GM12878 (cell line): ENCODE data around the gene PYGB. TPM values are rescaled to one million over a fixed set of nuclear protein-coding genes. Genes with fewer than 3 reads are reported as not detected.

Experiments used
- ATAC-seq: fragments of 200-7000 bp; cut with Tn5 transposase; 3 replicates; pipeline ENCODE4 v1.9.1; 2020; ENCODE audit warnings: mild to moderate bottlenecking, moderate library complexity
- BruUV-seq: library from RNA; stranded (reverse); fragments of 400-500 nt; replicated peaks from 2 replicates; lab custom pipeline; 2021; lab: Mats Ljungman, UMichigan
- CTCF ChIA-PET: fragments of 300-600 bp; sonication (Branson Sonifier 250); formaldehyde crosslinking; extraction: SDS; loops from one replicate; lab custom pipeline; 2021; ENCODE audit warnings: inconsistent platforms; lab: Yijun Ruan, JAX
- POLR2A ChIA-PET: fragments of 350-600 bp; formaldehyde crosslinking; extraction: SDS; loops from one replicate; lab custom pipeline; 2021; ENCODE audit warnings: inconsistent platforms; lab: Charles Lee
- RAD21 ChIA-PET: fragments of 300-600 bp; sonication (Branson Sonifier 250); formaldehyde crosslinking; loops from one replicate; lab custom pipeline; 2023; ENCODE audit warnings: antibody characterized with exemption; ENCODE audit not compliant: unreplicated experiment; lab: Charles Lee
- SMC1A ChIA-PET: fragments of 300-600 bp; sonication (Branson Sonifier 250); formaldehyde crosslinking; loops from one replicate; lab custom pipeline; 2023; ENCODE audit not compliant: unreplicated experiment, uncharacterized antibody; lab: Charles Lee
- DNase-seq: peaks from one replicate; pipeline ENCODE4 v3.0.0-alpha.2; 2011; ENCODE audit warnings: low read depth, low spot score
- FAIRE-seq: peaks from 3 replicates; lab custom pipeline; 2011; peaks lifted over from hg19 to GRCh38; lab: Jason Lieb, UNC
- H2AFZ ChIP-seq: 2 replicates; pipeline ENCODE4 v1.6.0; 2011; ENCODE audit warnings: low read depth, low read length, control low read depth; ENCODE audit not compliant: control insufficient read depth
- H3K27ac ChIP-seq: 2 replicates; pipeline ENCODE4 v1.5.1; 2011; ENCODE audit warnings: control low read depth; ENCODE audit not compliant: control insufficient read depth, insufficient read depth
- H3K27me3 ChIP-seq, 2 experiments: replicated peaks in 1 of 2; 2 replicates each; pipeline versions ENCODE4 v1.6.0 to v1.6.1; 2011; ENCODE audit warnings: low read length in 1 of 2; ENCODE audit not compliant: control insufficient read depth in 2 of 2, insufficient read depth in 2 of 2
- H3K36me3 ChIP-seq, 2 experiments: 2 replicates each; pipeline ENCODE4 v1.5.1; 2011; ENCODE audit warnings: low read length in 1 of 2; ENCODE audit not compliant: control insufficient read depth in 2 of 2, insufficient read depth in 2 of 2
- H3K4me1 ChIP-seq: 2 replicates; pipeline ENCODE4 v1.6.1; 2011; ENCODE audit warnings: mild to moderate bottlenecking, low read length, moderate library complexity, mixed read lengths; ENCODE audit not compliant: control insufficient read depth, insufficient read depth
- H3K4me2 ChIP-seq: 2 replicates; pipeline ENCODE4 v1.6.0; 2011; ENCODE audit warnings: control low read depth; ENCODE audit not compliant: control insufficient read depth, insufficient read depth
- H3K4me3 ChIP-seq: fragments of 200-600 bp; sonication (generic); 2 replicates; pipeline ENCODE4 v1.5.1; 2016
- H3K79me2 ChIP-seq: 2 replicates; pipeline ENCODE4 v1.6.0; 2011; ENCODE audit warnings: low read length; ENCODE audit not compliant: control insufficient read depth, insufficient read depth
- H3K9ac ChIP-seq: 2 replicates; pipeline ENCODE4 v1.8.0; 2011; ENCODE audit warnings: low read length, control low read depth, mixed read lengths; ENCODE audit not compliant: control insufficient read depth, insufficient read depth
- H3K9me3 ChIP-seq: replicated peaks from 3 replicates; pipeline ENCODE4 v1.5.1; 2011; ENCODE audit warnings: mild to moderate bottlenecking, low read length; ENCODE audit not compliant: control insufficient read depth, insufficient read depth
- H4K20me1 ChIP-seq: 2 replicates; pipeline ENCODE4 v1.6.0; 2011; ENCODE audit not compliant: control insufficient read depth, insufficient read depth
- BRCA1 ChIP-seq: IDR thresholded peaks from 2 replicates; pipeline ENCODE4 v1.6.1; 2011; ENCODE audit warnings: low read depth, low read length, improper control_type of control experiment
- EP300 ChIP-seq, 2 experiments: fragments of 150-350 bp in 1 of 2; IDR thresholded peaks; 2 replicates each; pipeline ENCODE4 v1.6.1; 2011 to 2012; ENCODE audit warnings: low read depth in 2 of 2, low read length in 2 of 2, borderline replicate concordance in 1 of 2, improper control_type of control experiment in 1 of 2, inconsistent platforms in 1 of 2; ENCODE audit not compliant: control insufficient read depth in 1 of 2
- HCFC1 ChIP-seq: fragments of 150-350 bp; IDR thresholded peaks from 2 replicates; pipeline ENCODE4 v1.6.1; 2014; ENCODE audit warnings: low read length
- HDAC2 ChIP-seq: fragments of 200-600 bp; sonication (generic); IDR thresholded peaks from 2 replicates; pipeline ENCODE4 v1.6.1; 2017
- PML ChIP-seq: IDR thresholded peaks from 2 replicates; pipeline ENCODE4 v1.6.1; 2012; ENCODE audit warnings: low read length, inconsistent platforms
- POLR2A ChIP-seq: IDR thresholded peaks from 2 replicates; pipeline ENCODE4 v1.6.1; 2011; ENCODE audit warnings: low read depth, mild to moderate bottlenecking, low read length
- SREBF1 ChIP-seq: IDR thresholded peaks from 2 replicates; pipeline ENCODE4 v1.6.1; 2012; ENCODE audit warnings: mild to moderate bottlenecking, low read length
- SUZ12 ChIP-seq: fragments of 200-600 bp; sonication (generic); IDR thresholded peaks from one replicate; pipeline ENCODE4 v1.6.1; 2018; ENCODE audit warnings: antibody characterized with exemption, mild to moderate bottlenecking; ENCODE audit not compliant: unreplicated experiment
- TCF7 ChIP-seq: IDR thresholded peaks from 2 replicates; pipeline ENCODE4 v1.6.1; 2014; ENCODE audit warnings: antibody characterized with exemption, borderline replicate concordance
- WRNIP1 ChIP-seq: IDR thresholded peaks from 2 replicates; pipeline ENCODE4 v1.6.1; 2011; ENCODE audit warnings: low read depth, low read length, improper control_type of control experiment, borderline replicate concordance
- WGBS: methylation state at CpG from one replicate; pipeline ENCODE4 v1.1.6; 2016; ENCODE audit warnings: low lambda C conversion rate; ENCODE audit not compliant: insufficient replicate concordance, insufficient coverage; ENCODE audit errors: missing lambda C conversion rate; 5-methylcytosine and 5-hydroxymethylcytosine counted together
- in situ Hi-C: fragments of 300-500 bp; cut with MboI; formaldehyde crosslinking; loops from 9 replicates; pipeline ENCODE4 v1.14.3; 2018; ENCODE audit warnings: mixed read lengths
- intact Hi-C: fragments of 100-400 bp; cut with micrococcal nuclease; formaldehyde crosslinking; loops from one replicate; pipeline ENCODE4 v1.14.2; 2022; ENCODE audit not compliant: unreplicated experiment
- polyA plus RNA-seq, 11 experiments: library from polyadenylated mRNA; depleted of rRNA in 4 of 11; unstranded in 6 of 11; stranded (reverse) in 5 of 11; fragments of >200 nt; fragmentation: Nextera tagmentation in 4 of 11; fragmentation: Illumina TruSeq in 1 of 11; extraction: Ambion mirVana in 4 of 11; extraction: Trizol in 1 of 11; gene quantifications; 1 replicate in 1 of 11; 2 replicates in 10 of 11; pipeline versions ENCODE4 v1.2.1 to v1.2.3, GENCODE V29; 2011 to 2016; ENCODE audit warnings: inconsistent platforms in 2 of 11, missing spikeins in 2 of 11, low read depth in 1 of 11
- total RNA-seq, 4 experiments: library from RNA; depleted of rRNA in 3 of 4; stranded (reverse); fragments of >200 nt in 3 of 4; fragmentation: Illumina TruSeq in 1 of 4; extraction: Trizol in 1 of 4; gene quantifications; 2 replicates each; pipeline versions ENCODE4 v1.2.1 to v1.2.3, GENCODE V29; 2013 to 2021
- TF ChIP-seq, protein P1 (sequence below): fragments of 450-650 bp; IDR thresholded peaks from 2 replicates; pipeline ENCODE4 v1.6.1; 2014; ENCODE audit warnings: mild to moderate bottlenecking
- TF ChIP-seq, protein P2 (sequence below): fragments of 450-650 bp; formaldehyde crosslinking; IDR thresholded peaks from 2 replicates; pipeline ENCODE4 v1.4.0; 2020; ENCODE audit warnings: mild to moderate bottlenecking, moderate library complexity

The PYGB gene
- total and polyA plus RNA-seq, 10 of the 15 experiments (the other 5 are each of a cell fraction or from before 2014, with no cell fraction given): 0.34 to 33.5 (median 21.8) TPM

GRCh38 chr20:25222461-25223178 is 25.3 kb upstream of the PYGB start:
- ChIA-PET POLR2A (no interaction called here), RAD21 (interaction anchor here (0.6 kb wide), 1 partner anchor 8 kb away, joined by 4 read pairs; no protein-coding TSS in a partner anchor), CTCF (interaction anchor here (1.4 kb wide), 1 partner anchor 177 kb away, joined by 8 read pairs; no protein-coding TSS in a partner anchor), SMC1A (no interaction called here)
- FAIRE-seq (no peak), DNase-seq (no peak), ATAC-seq (no peak)
- no TSS peak for BruUV-seq
- Histone ChIP-seq H2AFZ (no peak overlapping the region), H3K4me2 (no peak overlapping the region), H3K36me3 (peaks cover 0 to 3% of the 10 kb centered on the region in 2 experiments; a peak in 3 of 4 replicates), H3K27me3 (no peaks in the 10 kb centered on the region), H4K20me1 (no peaks in the 10 kb centered on the region), H3K27ac (no peak overlapping the region), H3K4me1 (no peaks in the 10 kb centered on the region), H3K9ac (no peak overlapping the region), H3K9me3 (no peaks in the 10 kb centered on the region), H3K4me3 (no peak overlapping the region), H3K79me2 (no peaks in the 10 kb centered on the region)
- 94% methylated on average over 16 of the region's 21 CpGs for WGBS
- intact Hi-C loops (no loop called here), in situ Hi-C loops (no loop called here)
- peak; percentile 7; the same call in 1 of the 2 replicates for TF ChIP-seq POLR2A
- TF ChIP-seq, protein P1, sequence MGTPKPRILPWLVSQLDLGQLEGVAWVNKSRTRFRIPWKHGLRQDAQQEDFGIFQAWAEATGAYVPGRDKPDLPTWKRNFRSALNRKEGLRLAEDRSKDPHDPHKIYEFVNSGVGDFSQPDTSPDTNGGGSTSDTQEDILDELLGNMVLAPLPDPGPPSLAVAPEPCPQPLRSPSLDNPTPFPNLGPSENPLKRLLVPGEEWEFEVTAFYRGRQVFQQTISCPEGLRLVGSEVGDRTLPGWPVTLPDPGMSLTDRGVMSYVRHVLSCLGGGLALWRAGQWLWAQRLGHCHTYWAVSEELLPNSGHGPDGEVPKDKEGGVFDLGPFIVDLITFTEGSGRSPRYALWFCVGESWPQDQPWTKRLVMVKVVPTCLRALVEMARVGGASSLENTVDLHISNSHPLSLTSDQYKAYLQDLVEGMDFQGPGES: no peak

GRCh38 chr20:25223179-25223661 is 24.7 kb upstream of the PYGB start:
- CTCF ChIA-PET: interaction anchor here (1.4 kb wide), 1 partner anchor 176 kb away, joined by 8 read pairs; no protein-coding TSS in a partner anchor
- FAIRE-seq (no peak), DNase-seq (no peak), ATAC-seq (peak; percentile 42; the same call in 1 of the 3 replicates)
- Histone ChIP-seq H3K27me3 (no peaks in the 10 kb centered on the region), H3K79me2 (no peaks in the 10 kb centered on the region), H2AFZ (no peak overlapping the region), H3K27ac (no peak overlapping the region), H3K9me3 (no peaks in the 10 kb centered on the region), H4K20me1 (no peaks in the 10 kb centered on the region), H3K4me3 (no peak overlapping the region), H3K4me2 (no peak overlapping the region), H3K4me1 (no peaks in the 10 kb centered on the region), H3K36me3 (peaks cover 0 to 2% of the 10 kb centered on the region in 2 experiments; a peak in 3 of 4 replicates), H3K9ac (no peak overlapping the region)
- intact Hi-C loops: no loop called here
- WGBS: 76% methylated on average over 8 of the region's 8 CpGs
- RAD21 ChIA-PET: interaction anchor here (0.6 to 0.7 kb wide), 2 partner anchors 8 to 101 kb away, joined by 3 to 4 read pairs; no protein-coding TSS in a partner anchor
- BruUV-seq: no TSS peak
- in situ Hi-C loops: no loop called here
- SMC1A ChIA-PET: no interaction called here
- POLR2A ChIA-PET: interaction anchor here (0.6 kb wide), 1 partner anchor 13 kb away, joined by 4 read pairs; no protein-coding TSS in a partner anchor
- TF ChIP-seq BRCA1: no peak
- no peak for TF ChIP-seq EP300 (IDR thresholded peaks at IDR 0.05; ENCODE audit: borderline replicate concordance in 1 of 2, control insufficient read depth in 1 of 2, low read depth in 2 of 2, low read length in 2 of 2)
- no peak for TF ChIP-seq WRNIP1
- no peak for TF ChIP-seq TCF7
- no peak for TF ChIP-seq HCFC1
- TF ChIP-seq SUZ12: no peak
- no peak for TF ChIP-seq SREBF1
- no peak for TF ChIP-seq PML
- no peak for TF ChIP-seq HDAC2
- TF ChIP-seq, protein P2, sequence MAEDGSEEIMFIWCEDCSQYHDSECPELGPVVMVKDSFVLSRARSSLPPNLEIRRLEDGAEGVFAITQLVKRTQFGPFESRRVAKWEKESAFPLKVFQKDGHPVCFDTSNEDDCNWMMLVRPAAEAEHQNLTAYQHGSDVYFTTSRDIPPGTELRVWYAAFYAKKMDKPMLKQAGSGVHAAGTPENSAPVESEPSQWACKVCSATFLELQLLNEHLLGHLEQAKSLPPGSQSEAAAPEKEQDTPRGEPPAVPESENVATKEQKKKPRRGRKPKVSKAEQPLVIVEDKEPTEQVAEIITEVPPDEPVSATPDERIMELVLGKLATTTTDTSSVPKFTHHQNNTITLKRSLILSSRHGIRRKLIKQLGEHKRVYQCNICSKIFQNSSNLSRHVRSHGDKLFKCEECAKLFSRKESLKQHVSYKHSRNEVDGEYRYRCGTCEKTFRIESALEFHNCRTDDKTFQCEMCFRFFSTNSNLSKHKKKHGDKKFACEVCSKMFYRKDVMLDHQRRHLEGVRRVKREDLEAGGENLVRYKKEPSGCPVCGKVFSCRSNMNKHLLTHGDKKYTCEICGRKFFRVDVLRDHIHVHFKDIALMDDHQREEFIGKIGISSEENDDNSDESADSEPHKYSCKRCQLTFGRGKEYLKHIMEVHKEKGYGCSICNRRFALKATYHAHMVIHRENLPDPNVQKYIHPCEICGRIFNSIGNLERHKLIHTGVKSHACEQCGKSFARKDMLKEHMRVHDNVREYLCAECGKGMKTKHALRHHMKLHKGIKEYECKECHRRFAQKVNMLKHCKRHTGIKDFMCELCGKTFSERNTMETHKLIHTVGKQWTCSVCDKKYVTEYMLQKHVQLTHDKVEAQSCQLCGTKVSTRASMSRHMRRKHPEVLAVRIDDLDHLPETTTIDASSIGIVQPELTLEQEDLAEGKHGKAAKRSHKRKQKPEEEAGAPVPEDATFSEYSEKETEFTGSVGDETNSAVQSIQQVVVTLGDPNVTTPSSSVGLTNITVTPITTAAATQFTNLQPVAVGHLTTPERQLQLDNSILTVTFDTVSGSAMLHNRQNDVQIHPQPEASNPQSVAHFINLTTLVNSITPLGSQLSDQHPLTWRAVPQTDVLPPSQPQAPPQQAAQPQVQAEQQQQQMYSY: no peak
